Adrenal gland (tissue), 5 donors: ENCODE measurements around the gene KCNN3.

Experiments used
- POLR2A ChIP-seq, 2 donors: fragments of 450-650 bp; IDR thresholded peaks; one replicate each; pipeline ENCODE4 v1.6.1; 2017; ENCODE audit warnings: antibody characterized with exemption in 2 of 2, mild to moderate bottlenecking in 2 of 2, moderate library complexity in 1 of 2
- TF ChIP-seq, protein P1 (sequence below), 6 experiments: fragments of 450-650 bp in 4 of 6; fragments of 200-600 bp in 2 of 6; sonication (generic) in 1 of 6; IDR thresholded peaks; 1 replicate in 5 of 6; 2 replicates in 1 of 6; pipeline versions ENCODE4 v1.5.1 to v1.8.0; 2016 to 2021; ENCODE audit warnings: antibody characterized with exemption in 6 of 6, mild to moderate bottlenecking in 2 of 6, moderate library complexity in 1 of 6
- donor health status: DM: no; HTN: no; CAD: no.

DNA sequence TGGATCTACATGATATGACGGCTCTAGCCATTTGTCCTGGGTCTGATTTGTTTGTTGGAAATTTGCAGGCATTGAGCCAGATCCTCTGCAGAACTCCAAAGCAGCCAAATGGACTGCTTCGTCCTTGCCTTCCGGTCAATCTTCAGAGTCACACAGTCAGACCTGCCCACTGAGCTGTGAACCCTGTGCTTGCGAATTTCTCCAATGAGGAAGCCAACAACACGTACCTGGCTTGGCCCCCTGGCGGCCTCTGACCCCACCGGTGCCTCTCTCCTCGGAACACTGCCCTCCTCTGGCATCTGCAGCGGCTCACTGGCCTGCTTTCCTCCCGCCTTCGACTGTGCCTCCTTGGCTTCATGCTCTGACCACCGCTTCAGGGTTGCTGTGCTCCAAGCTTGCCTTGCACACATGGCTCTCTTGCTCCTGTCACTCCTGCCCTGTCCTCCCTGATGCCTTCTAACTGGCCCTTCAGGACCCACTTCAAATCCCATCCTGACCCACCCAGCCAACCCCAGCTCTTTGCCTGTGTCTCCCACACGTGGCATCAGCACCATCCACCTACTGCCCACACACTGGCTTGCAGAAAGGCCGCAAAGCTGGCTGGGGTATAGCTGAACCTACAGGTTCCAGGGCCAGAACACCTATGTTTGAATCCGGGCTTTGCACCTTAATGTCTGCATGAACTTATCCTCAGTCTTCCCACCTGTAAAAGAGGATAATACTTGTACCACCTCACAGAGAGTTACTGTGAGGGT lies 128.2 kb downstream of the KCNN3 start:
- TF ChIP-seq, protein P1, sequence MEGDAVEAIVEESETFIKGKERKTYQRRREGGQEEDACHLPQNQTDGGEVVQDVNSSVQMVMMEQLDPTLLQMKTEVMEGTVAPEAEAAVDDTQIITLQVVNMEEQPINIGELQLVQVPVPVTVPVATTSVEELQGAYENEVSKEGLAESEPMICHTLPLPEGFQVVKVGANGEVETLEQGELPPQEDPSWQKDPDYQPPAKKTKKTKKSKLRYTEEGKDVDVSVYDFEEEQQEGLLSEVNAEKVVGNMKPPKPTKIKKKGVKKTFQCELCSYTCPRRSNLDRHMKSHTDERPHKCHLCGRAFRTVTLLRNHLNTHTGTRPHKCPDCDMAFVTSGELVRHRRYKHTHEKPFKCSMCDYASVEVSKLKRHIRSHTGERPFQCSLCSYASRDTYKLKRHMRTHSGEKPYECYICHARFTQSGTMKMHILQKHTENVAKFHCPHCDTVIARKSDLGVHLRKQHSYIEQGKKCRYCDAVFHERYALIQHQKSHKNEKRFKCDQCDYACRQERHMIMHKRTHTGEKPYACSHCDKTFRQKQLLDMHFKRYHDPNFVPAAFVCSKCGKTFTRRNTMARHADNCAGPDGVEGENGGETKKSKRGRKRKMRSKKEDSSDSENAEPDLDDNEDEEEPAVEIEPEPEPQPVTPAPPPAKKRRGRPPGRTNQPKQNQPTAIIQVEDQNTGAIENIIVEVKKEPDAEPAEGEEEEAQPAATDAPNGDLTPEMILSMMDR (IDR thresholded peaks at IDR 0.05), result no peak
- TF ChIP-seq POLR2A (IDR thresholded peaks at IDR 0.05), result no peak
